Kidney (tissue), 14 donors: ENCODE data around the gene INHA. TPM values are rescaled to one million over a fixed set of nuclear protein-coding genes. Genes with fewer than 3 reads are reported as not detected.
A peak's percentile ranks its signal among the peaks of the same experiment; 100 is the strongest.

Source experiments
- DNase-seq, 5 donors: peaks; one replicate each; pipeline ENCODE4 v3.0.0-alpha.2; 2013 to 2020
- FAIRE-seq: peaks from 2 replicates; lab custom pipeline; 2012; peaks lifted over from hg19 to GRCh38; lab: Jason Lieb, UNC
- H3K27ac ChIP-seq, 2 donors: one replicate each; pipeline ENCODE4 v1.7.0; 2013; ENCODE audit warnings: low read depth in 2 of 2, low read length in 2 of 2, inconsistent platforms in 1 of 2
- H3K27me3 ChIP-seq: one replicate; pipeline ENCODE4 v1.7.1; 2013; ENCODE audit warnings: low read length, inconsistent platforms; ENCODE audit not compliant: control insufficient read depth, insufficient read depth
- H3K36me3 ChIP-seq, 3 donors: one replicate each; pipeline versions ENCODE4 v1.7.0 to v1.7.1; 2013; ENCODE audit warnings: low read length in 3 of 3, control low read depth in 1 of 3, inconsistent platforms in 1 of 3; ENCODE audit not compliant: insufficient read depth in 3 of 3, control insufficient read depth in 2 of 3
- H3K4me1 ChIP-seq, 3 donors: one replicate each; pipeline versions ENCODE4 v1.7.0 to v1.7.1; 2013; ENCODE audit warnings: low read length in 3 of 3, inconsistent platforms in 1 of 3, low read depth in 1 of 3; ENCODE audit not compliant: control insufficient read depth in 2 of 3, insufficient read depth in 2 of 3
- H3K4me3 ChIP-seq, 3 donors: one replicate each; pipeline versions ENCODE4 v1.7.0 to v1.8.1; 2013; ENCODE audit warnings: low read length in 3 of 3, control low read depth in 1 of 3, inconsistent platforms in 1 of 3
- H3K9ac ChIP-seq, 3 donors: one replicate each; pipeline versions ENCODE4 v1.7.0 to v1.7.1; 2013; ENCODE audit warnings: low read length in 3 of 3, control low read depth in 1 of 3, inconsistent platforms in 1 of 3
- H3K9me3 ChIP-seq, 3 donors: one replicate each; pipeline versions ENCODE4 v1.7.0 to v1.7.1; 2013; ENCODE audit warnings: low read length in 3 of 3, control low read depth in 1 of 3, inconsistent platforms in 1 of 3; ENCODE audit not compliant: control insufficient read depth in 2 of 3, insufficient read depth in 1 of 3
- CTCF ChIP-seq: IDR thresholded peaks from 3 replicates; pipeline ENCODE4 v1.5.1; 2012; ENCODE audit warnings: mild to moderate bottlenecking, moderate library complexity, borderline replicate concordance; ENCODE audit not compliant: insufficient read depth; ENCODE audit errors: extremely low read depth
- intact Hi-C: fragments of 100-400 bp; cut with DNase I; formaldehyde crosslinking; loops from one replicate; pipeline ENCODE4 v1.11.1; 2022
- polyA plus RNA-seq: library from polyadenylated mRNA; stranded (reverse); fragments of 350-450 nt; fragmentation: Illumina TruSeq; extraction: RNeasy Lipid Tissue Mini Kit (QIAGEN cat#74804); gene quantifications from one replicate; pipeline ENCODE4 v1.2.3, GENCODE V29; 2014; ENCODE audit warnings: low read depth, low replicate concordance; ENCODE audit not compliant: insufficient read depth
- total RNA-seq: library from RNA; stranded (reverse); fragmentation: NEBNext Ultra II Directional; extraction: Animal tissue kit (Norgen Biotek cat#: 25700); gene quantifications from one replicate; pipeline ENCODE4 v1.2.1, GENCODE V29; 2021
- donor health status: control.
- donor health status: control.
- donor health status: control.
- donor health status: control.
- donor health status: control.
- donor health status: DM: yes; HTN: yes; CAD: no.
- donor health status: Normal renal cell carcinoma (clear cell type).

Gene INHA
- total and polyA plus RNA-seq, 2 donors from 2014 or later = 1.2 to 2.5 TPM

DNA sequence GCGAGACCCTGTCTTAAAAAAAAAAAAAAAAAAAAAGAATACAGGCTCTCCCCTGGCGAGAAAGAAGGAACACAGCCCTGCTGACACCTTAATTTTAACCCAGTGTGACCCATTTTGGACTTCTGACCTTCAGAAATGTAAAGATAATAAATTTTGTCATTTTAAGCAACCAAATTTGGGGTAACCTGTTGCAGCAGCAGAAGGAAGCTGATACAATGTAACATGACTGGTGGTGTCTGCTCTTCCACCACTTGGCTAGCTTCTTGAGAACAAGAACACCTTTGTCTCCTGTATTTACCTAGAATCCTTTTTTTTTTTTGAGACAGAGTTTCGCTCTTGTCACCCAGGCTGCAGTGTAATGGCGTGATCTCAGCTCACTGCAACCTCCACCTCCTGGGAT is 19.0 kb downstream of the INHA start:
- no peak overlapping the region for H3K9ac ChIP-seq
- intact Hi-C loops = no loop called here
- no peak overlapping the region for H3K27ac ChIP-seq
- peaks cover 2 to 5% (median 4%) of the 10 kb centered on the region in 3 donors for H3K4me1 ChIP-seq
- DNase-seq = no peak
- H3K36me3 ChIP-seq = no peaks in the 10 kb centered on the region
- H3K4me3 ChIP-seq = no peak overlapping the region
- no peaks in the 10 kb centered on the region for H3K9me3 ChIP-seq
- no peaks in the 10 kb centered on the region for H3K27me3 ChIP-seq
- no peak for FAIRE-seq
- no peak for TF ChIP-seq CTCF

DNA sequence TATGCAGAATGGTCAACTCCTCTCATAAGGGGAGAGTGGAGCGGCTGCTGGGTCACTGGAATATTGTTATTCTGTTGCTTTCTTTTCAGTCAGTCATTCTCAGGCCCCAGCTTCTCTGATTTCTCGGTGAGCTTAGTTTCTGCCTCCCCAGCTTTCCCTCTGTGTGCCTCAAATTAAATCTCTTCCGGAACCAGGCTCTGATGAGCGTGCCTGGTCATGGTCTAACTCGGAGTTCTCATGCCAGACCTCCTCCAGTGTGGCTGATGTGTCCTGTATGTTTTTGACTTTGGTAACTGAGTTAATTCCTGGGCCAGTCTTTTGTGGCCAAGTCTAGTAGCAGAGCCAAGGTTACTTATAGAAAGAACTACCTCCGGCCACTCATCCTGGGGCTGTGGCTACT is 20.6 kb downstream of the INHA start:
- H3K9ac ChIP-seq = no peak overlapping the region
- DNase-seq = peak in 3 of 5 donors; percentile 48 to 71 (median 70)
- no peak for TF ChIP-seq CTCF
- intact Hi-C loops = no loop called here
- H3K27me3 ChIP-seq = no peaks in the 10 kb centered on the region
- no peak for FAIRE-seq
- H3K27ac ChIP-seq = no peak overlapping the region
- H3K36me3 ChIP-seq = no peaks in the 10 kb centered on the region
- H3K9me3 ChIP-seq = no peaks in the 10 kb centered on the region
- peaks cover 4 to 13% (median 4%) of the 10 kb centered on the region in 3 donors for H3K4me1 ChIP-seq
- H3K4me3 ChIP-seq = no peak overlapping the region

GRCh38 chr2:219593154-219593553 is 21.0 kb downstream of the INHA start:
- intact Hi-C loops = no loop called here
- FAIRE-seq = no peak
- no peak for DNase-seq
- no peak for TF ChIP-seq CTCF
- Histone ChIP-seq H3K4me3 (no peak overlapping the region), H3K27ac (no peak overlapping the region), H3K9ac (no peak overlapping the region), H3K9me3 (no peaks in the 10 kb centered on the region), H3K27me3 (no peaks in the 10 kb centered on the region), H3K36me3 (no peaks in the 10 kb centered on the region), H3K4me1 (peaks cover 5 to 13% (median 5%) of the 10 kb centered on the region in 3 donors)

DNA sequence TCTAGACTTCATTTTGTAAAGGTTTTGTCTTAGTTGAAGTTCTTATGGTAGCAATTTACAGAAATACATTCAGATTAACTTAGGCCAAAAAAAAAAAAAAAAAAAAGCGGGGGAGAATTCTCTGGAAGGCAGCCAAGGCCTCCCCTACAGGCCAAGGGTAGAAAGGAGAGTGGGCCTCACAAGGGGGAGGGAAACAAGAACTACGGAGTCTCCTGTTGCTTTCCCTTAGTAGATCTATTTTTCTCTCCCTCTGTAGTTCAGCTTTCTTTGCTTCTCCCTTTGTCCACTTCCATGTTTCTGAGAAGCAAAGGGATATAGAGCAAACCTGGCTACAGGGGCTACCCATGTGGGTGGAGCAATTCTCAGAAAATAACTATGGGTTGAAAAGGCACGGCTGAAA is 23.1 kb downstream of the INHA start:
- Histone ChIP-seq H3K9me3 (no peaks in the 10 kb centered on the region), H3K4me1 (peaks cover 10 to 13% (median 10%) of the 10 kb centered on the region in 3 donors), H3K4me3 (no peak overlapping the region), H3K27me3 (no peaks in the 10 kb centered on the region), H3K9ac (no peak overlapping the region), H3K36me3 (no peaks in the 10 kb centered on the region), H3K27ac (peak overlapping the region in 1 of 2 donors; percentile 98)
- FAIRE-seq (no peak), DNase-seq (peak in 3 of 5 donors; percentile 60 to 92 (median 83))
- TF ChIP-seq CTCF = no peak
- intact Hi-C loops = no loop called here
